Panc1 (cell line): ENCODE data around the gene POU4F3.

Experiments
- CTCF ChIP-seq: fragments of 450-650 bp; IDR thresholded peaks from 2 replicates; pipeline ENCODE4 v1.5.1; 2017; ENCODE audit warnings: mild to moderate bottlenecking
- REST ChIP-seq, 2 experiments: IDR thresholded peaks; 2 replicates each; pipeline ENCODE4 v1.6.1; 2011 to 2012; ENCODE audit warnings: low read depth in 2 of 2, control low read depth in 1 of 2, low read length in 1 of 2, mild to moderate bottlenecking in 1 of 2, moderate library complexity in 1 of 2; ENCODE audit not compliant: insufficient read depth in 1 of 2

GRCh38 chr5:146344155-146345118, 5.8 kb downstream of the POU4F3 start:
- TF ChIP-seq CTCF = no peak
- no peak for TF ChIP-seq REST (IDR thresholded peaks at IDR 0.05; ENCODE audit: insufficient read depth in 1 of 2, low read depth in 2 of 2, low read length in 1 of 2)
